Subcutaneous adipose tissue (tissue), 4 donors: ENCODE measurements around the gene INPP5A. TPM values are rescaled to one million over a fixed set of nuclear protein-coding genes. Genes with fewer than 3 reads are reported as not detected.

ENCODE experiments used
- CTCF ChIP-seq: fragments of 450-650 bp; IDR thresholded peaks from one replicate; pipeline ENCODE4 v1.5.1; 2016; ENCODE audit warnings: low read depth, mild to moderate bottlenecking, control low read depth, antibody characterized with exemption, moderate library complexity
- total RNA-seq, 4 donors: library from RNA; depleted of rRNA; stranded (reverse); fragments of >200 nt; gene quantifications; one replicate each; pipeline ENCODE4 v1.1.0, GENCODE V29; 2016

Gene INPP5A
- total RNA-seq, 4 donors from 2014 or later = 23.1 to 34.1 (median 31.6) TPM

GRCh38 chr10:132704008-132704814, 166.6 kb downstream of the INPP5A start:
- TF ChIP-seq CTCF = no peak

GRCh38 chr10:132705173-132705572, 167.6 kb downstream of the INPP5A start:
- no peak for TF ChIP-seq CTCF

GRCh38 chr10:132705943-132706342, 168.4 kb downstream of the INPP5A start:
- no peak for TF ChIP-seq CTCF

DNA sequence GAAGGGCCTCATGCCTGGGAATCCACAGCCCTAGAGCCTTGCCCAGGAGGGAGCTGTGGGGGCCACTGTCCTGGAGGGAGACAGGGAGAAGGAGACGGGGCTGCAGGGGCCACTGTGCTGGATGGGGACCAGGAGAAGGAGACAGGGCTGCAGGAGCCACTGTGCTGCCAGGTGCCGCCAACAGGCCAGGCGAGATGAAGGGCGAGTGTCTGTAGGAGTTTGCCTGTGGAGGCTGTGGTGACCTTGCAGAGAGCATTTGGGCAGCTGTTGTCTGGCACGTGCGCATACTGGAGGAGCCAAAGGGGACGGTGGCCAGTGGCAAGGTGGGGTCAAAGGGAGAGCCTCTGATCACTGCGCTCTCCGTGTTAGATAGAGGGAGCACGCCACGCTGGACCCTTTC, 169.1 kb downstream of the INPP5A start:
- no peak for TF ChIP-seq CTCF

- no peak for TF ChIP-seq CTCF
Measured at GRCh38 chr10:132707121-132707775, 169.7 kb downstream of the INPP5A start.

DNA sequence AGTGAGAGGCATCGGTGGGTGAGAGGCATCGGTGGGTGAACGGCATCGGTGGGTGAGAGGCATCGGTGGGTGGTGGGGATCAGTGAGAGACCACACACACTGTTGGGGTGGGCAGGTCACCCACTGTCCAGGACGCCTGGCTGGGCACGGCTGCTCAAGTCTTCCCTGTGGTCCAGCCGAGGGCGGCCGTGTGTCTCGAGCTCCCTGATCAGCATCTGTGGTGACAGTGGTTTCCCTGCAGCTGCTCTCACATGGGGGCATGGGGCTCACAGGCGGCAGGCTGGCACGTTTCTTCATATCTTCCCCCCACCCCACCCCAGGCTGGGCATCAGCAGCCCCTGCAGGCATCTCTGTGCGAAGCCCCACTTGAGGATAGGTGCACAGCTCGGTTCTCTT, 170.2 kb downstream of the INPP5A start:
- no peak for TF ChIP-seq CTCF

GRCh38 chr10:132708441-132708840, 170.9 kb downstream of the INPP5A start:
- TF ChIP-seq CTCF = no peak
